CD4-positive, alpha-beta T cell treated with Interleukin-10 for 1 hour (primary cell): ENCODE measurements around the gene BANP.
"Not testable (repeated sequence)": the region's sequence is repeated elsewhere in the genome, so short reads cannot be mapped to it uniquely, and the experiment has no call there.

Experiments used
- DNase-seq: peaks from one replicate; pipeline ENCODE4 v3.0.0-alpha.2; 2020

BANP gene

DNA sequence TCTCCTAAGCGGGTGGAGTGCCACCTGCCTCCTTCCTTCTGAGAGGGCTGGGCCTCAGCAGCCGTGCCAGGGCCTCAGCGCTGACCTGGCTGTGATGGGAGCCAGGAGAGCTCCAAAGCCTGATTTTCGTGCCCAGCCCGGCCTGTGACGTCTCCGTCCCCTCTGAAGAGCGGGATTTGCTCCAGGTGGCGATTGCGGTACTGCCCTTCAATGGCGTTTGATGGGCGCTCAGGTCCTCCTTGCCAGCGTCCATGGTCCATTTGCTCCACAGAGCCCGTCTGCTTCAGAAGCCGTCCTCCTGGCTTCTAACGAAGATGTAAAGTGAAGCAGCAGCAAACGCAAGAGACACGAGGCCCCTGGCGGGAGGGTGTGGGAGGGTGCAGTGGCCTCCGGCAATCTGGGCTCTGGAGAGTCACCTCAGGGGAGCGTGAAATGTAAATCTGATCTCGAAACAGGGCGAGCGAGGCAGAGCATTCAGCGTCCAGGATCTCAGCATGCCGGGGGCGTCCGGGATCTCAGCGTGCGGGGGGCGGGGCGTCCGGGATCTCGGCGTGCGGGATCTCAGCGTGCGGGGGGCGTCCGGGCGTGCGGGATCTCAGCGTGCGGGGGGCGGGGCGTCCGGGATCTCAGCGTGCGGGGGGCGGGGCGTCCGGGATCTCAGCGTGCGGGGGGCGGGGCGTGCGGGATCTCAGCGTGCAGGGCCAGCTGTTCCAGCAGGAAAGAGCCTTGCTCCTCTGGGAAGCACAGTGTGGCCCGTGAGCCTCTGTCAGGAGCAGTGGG, 68.0 kb downstream of the BANP start:
- not testable (repeated sequence) for DNase-seq

DNA sequence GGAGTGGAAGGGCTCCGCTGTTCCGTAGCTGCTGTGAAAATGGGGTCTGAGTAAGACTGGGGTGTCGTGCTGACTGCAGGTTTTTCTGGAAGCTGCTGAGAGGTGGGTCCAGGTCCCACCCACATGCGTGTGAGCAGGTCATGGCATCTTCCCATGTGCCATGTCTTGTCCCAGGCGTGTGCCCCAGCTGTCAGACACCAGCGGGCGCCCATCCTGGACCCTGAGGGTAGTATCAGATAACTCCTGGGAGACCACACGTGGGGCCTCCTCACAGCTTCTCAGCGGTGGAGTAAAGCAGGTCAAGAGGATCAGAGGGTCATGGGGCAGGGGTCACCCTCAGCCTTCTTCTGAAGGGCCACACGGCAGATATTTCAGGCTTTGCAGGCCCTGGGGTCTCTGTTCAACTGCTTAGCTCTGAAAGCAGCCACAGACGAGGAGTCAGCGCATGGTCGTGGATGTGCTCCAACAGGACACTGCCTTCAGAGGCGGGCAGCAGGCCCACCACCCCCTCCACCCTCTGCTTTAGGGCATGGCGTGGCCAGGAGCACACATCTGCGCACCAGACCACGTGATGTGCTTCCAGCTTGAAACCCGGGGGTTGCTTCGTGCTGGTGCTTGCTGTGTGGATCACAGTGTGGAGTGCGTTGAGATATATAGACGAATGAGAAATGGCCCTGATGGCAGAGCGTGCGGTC, 68.7 kb downstream of the BANP start:
- DNase-seq: no peak

DNA sequence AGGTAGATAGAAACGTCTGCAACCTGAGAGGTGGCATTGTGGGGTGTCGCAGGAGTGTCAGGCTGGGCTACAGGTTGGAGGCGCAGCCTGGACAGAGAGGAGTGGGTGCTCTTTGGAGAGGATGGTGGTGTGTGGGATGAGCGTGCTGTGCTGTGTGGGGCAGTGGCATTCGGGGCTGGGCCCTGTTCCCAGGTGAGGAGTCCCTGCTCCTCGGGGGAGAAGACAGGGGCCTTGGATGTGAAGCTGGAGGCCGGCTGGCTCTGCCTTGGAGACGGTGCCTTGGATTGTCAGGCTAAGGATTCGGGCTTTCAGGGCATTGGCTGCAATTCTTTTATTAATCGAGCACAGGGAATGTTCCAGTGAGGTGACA, 69.3 kb downstream of the BANP start:
- DNase-seq: no peak

DNA sequence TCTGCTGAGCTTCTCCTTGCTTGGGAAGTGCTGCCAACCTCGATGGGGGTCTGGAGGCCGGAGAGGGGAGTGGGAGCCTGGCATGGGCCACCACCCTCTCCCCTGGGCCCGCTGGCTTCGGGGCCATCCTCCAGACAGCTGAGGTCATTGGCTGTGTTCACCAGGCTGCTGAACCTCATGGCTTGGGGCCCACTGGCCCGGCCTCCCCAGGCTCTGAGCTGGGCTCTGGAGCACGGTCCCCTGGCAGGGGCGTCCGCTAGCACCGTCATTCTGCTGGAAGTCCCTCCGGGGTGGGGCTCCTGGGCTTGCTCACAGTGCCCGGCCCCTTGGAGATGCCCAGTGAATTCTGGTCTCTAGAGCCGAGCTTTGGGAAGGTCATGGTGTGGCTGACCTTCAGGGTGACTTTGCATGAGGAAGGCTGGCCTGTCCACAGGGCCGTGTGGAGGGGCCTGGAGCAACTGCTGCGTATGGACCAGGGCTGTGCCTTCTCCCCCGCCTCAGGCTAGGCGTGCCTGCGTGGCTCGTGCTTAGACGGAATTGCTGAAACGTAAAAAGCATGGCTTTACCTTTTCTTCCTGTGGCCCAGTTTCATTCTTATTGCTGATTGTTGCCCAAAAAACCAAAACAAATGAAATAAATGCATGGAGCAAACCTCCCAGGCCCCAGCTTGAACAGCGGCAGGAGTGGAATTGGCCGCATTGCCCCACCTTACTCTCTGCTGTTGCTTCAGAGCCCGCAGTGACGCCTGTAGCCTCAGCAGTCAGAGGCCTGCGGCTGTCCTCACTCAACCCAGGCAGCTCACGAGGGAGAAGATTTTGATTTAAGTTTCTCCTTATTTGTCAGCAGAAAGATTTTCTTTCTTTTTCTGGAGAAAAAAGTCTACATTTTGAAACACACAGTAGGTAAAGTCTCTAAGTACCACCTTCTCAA, 70.1 kb downstream of the BANP start:
- not testable (repeated sequence) for DNase-seq

DNA sequence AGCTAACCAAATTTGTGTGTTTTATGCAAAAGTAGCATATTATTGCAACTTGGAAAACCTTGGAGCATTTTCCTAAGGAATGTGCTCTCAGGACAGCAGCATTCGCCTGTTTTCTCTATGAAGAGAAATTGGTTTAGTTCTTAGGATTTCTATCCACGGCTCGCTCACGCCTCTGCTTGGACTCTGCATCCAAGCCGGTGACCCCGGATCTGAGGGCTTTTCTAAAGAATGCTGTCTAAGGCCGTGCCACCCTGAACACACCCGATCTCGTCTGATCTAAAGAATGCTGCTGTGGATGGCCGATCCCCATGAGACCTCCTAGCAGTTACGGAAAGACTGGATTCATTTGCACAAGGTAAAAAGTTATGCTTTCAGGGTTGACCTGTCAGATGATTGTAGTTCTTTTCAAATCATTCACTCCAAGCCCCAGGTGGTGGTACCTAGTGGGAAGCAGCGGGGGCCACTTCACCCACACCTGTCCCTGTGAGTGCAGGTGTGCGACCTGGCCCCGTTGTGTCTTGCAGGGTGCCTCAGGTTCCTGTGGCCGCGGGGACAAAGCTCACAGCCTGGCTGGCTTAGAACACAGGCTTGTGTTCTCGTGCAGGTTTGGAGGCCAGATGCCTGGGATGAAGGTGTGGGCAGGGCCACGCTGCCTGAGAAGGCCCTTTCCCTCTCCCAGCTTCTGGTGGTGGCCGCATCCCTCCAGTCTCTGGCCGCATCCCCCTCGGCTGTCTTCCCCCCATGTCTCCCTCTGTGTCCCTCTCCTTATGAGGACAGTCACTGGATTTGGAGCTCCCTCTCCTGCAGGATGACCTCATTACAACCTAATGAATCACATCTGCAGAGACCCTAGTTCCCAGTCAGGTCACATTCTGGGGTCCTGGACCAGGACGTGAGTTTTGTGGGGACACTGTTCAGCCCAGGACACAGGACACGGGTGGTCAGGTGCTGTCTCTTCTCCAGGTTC, 71.1 kb downstream of the BANP start:
- DNase-seq: no peak

DNA sequence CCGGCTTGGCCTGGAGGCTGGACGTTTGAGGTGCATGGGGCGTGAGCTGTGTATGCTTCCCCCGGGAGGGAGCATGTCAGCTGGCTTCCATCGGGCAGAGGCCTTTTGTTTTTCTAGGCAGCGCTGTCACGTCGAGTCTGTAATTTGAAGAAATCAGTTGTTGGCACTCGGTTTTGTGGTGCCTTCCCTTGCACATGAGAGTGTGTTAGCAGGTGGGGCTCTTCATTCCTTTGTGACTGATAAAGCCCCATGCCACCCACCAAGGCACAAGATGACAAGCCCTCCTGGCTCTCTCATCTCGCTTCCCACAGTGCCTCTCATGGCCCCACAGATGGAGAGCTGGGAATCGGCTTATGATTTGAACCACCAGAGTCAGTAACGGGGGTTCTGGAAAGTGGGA, 72.1 kb downstream of the BANP start:
- DNase-seq: no peak

DNA sequence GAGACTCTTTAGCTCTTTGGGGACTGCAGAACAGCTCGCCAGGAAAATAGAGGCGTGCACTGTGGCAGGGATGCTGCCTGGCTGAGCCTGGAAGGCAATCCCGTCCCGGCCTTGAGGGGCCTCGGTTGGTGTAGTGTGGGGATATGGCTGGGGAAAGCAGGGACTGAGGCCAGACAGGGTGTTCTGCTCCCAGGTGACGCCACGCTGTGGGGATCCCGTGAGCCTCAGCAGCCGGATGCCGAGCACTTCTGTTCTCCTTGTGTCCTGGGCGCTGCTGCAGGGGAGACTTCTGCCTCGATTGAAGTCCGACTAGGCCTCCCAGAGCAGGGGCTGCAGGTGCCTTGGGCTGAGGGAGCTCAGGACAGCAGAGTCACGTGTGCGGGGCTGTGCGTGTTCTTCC, 72.6 kb downstream of the BANP start:
- DNase-seq: no peak

DNA sequence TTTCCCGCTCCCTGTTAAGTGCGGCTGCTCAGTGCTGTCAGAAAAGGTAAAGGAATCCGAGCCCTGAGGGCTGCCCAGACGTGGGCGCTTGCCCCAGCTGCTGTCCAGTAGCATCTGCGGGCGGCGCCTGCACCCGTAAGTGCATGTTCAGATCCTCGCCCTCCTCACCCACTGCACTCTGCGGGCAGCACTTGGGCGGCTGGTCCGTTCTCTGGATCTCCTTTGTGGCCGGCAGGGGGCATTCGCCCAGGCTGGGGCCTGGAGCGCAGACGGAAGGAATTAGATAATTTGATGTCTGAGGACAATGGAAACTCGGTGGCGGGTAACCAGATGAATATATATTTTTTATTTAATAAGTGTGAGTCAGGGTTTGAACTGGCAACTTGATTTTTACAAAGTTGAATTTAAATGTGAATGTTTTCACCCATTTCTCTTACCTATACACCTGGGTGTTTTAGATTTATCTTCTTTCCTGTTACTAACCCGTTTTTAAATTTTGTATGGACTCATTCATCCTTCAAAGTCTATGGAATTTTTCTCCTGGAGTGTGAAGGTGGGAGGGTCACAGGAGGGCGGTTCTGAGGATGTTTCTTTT, 73.4 kb downstream of the BANP start:
- not testable (repeated sequence) for DNase-seq

DNA sequence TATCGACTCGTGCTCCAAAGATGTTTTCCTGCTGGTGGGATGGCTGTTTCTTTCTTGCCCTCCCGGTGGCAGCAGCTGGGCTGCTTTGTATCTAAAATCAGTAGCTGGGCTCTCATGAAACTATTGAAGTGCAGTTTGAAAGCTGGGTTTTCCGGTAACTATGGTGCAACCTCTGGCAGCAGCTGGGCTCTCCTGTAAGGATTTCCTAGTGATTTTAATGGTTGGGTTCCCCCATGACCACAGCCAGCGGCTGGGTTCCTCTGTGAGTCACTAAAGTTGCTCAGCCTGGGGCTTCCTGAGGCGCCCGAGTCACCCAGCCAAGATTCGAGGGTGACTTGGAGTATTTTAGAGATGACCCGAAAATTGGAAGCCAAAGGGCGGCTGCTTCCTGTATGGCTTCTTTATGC, 73.9 kb downstream of the BANP start:
- DNase-seq: peak; percentile 5

DNA sequence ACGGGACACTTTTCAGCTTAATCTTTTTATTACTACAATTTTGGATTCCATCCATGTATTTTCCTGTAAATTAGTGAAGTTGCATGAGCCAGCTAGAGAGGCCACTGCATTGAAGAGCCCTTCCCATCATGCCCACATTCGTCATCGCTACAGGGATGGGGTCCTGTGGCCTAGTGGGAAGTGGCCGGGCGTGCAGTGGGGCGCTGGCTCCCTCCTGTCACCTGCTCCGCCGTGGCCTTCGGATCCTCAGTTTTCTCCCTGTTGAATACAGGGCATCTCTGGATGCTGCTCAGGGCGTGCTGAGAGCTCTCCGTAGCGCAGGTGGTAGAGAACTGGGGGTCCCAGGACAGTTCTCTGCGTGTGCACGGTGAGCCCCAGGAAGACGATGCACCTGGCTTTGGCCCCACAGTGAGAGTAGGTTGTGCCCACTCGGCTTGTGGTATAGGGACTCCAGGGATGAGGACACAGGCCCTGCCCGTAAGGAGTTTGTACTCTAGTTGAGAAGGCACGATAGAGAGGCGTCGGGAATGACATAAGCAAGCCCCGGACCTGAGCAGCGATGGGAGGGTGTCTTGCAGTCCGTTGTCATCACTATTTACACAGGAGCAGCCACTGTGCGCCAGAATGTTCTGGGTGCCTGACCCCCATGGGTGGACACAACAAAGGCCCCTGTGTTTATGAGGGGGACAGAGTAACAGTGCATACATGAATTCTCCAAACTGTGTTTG, 74.8 kb downstream of the BANP start:
- not testable (repeated sequence) for DNase-seq

DNA sequence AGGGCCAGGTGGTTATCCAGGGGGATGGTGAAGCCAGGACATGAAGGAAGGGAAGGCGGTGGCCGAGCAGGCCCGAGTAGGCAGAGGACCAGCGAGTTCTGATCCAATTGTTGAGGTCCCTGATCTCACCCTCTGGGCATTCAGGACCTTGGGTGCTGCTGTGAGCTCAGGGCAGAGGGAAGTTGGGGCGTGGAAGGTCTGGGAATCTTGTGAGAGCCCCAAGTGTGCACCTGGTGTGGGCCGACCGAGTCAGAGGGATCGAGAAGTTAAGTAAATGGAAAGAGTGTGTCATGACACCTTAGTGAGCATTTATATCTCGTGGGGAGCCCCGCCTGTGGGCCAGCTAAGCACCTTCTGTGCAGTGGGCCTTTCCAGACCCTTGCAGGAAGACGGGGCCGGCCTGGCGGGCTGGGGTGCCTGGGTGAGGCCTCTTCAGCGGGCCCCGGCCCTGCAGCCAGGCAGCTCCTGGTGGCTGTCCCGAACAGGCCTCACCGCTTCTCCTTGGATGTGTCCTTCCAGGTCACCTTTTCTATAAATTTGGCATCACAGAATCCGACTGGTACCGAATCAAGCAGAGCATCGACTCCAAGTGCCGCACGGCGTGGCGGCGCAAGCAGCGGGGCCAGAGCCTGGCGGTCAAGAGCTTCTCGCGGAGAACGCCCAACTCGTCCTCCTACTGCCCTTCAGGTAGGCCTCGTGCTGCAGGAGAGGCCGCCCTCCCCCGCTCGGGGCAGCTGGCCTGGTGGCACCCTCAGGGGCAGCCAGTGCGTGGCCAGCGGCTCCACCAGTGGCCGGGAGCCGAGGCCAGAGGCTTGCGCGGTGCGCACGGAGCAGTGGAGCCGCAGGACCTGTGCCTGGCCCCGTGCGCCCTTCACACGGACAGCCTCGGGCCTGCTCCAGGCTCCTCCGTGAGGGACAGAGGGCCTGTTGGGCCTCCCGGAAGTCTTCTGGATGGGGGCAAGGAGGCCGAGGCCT, 76.0 kb downstream of the BANP start:
- DNase-seq: no peak

DNA sequence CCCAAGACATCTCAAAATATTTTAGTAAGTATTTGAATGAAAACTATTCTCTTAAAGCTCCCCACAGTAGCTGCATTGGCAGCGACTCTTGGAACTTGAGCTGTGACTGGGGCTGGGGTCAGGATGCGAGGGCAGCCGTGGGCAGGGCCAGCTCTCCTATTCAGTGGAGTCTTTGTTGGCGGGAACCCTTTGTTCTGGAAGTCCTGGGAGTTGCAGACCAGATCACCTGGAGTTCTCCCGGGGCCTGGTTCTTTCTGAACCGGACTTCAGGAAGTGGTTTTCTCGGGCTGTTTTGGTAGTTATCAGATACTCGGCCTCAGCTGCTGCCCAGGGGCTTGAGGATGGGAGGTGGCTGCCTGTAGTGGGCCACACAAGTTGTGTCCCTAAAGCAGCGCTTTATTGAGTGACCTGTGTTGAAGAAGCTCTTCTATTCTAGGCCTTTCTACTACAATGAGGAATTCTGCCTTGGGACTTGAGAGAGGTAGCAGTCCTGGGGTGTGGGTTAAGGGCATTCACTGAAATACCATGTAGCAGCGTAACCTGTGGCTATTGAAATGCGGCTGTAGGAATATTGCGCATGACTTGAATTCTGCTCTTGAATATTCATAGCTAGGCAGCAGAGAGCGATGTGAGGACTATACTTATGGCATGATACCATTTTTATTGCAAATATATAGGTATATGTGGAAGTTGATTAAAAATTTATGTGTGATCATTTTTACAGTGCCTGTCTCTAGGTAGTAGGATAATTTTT, 77.1 kb downstream of the BANP start:
- DNase-seq: not testable (repeated sequence)

DNA sequence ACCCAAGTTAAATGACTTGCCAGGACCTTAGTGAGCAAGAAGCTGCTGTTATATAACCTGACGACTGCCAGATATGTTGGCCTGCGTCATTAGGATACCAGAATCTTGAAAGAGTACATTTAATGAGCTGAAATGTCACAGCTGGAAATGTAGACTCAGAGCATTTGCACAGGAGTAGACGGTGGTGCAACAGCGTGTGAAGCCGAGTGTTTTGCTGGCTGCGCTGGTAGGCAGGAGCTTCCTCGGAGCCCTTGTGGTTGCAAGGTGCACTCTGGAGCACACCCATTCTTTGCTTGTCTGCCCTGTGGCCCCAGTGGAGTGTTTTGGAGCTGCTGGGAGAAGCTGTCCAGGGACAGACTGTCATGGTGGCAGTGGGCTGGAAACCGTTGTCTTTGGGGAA, 79.3 kb downstream of the BANP start:
- no peak for DNase-seq

DNA sequence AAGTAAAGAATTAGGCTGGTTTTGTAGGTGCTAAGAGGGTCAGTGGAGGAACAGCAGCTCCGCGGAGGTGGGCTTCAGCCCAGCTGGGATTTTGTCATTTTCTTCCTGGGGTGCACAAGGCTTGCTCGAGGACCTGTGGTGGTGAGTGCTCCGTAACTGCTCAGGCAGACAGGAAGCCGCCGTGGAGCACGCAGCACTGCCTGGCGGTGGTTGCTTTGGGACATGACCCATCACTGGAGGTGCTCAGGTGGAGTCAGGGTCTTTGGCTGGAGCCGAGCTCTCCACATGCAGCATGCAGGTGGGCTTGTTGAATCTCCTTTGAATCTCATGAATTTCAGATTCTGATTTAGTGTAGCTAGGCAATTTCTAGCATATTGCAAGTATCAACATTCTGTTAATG, 79.7 kb downstream of the BANP start:
- DNase-seq: not testable (repeated sequence)

DNA sequence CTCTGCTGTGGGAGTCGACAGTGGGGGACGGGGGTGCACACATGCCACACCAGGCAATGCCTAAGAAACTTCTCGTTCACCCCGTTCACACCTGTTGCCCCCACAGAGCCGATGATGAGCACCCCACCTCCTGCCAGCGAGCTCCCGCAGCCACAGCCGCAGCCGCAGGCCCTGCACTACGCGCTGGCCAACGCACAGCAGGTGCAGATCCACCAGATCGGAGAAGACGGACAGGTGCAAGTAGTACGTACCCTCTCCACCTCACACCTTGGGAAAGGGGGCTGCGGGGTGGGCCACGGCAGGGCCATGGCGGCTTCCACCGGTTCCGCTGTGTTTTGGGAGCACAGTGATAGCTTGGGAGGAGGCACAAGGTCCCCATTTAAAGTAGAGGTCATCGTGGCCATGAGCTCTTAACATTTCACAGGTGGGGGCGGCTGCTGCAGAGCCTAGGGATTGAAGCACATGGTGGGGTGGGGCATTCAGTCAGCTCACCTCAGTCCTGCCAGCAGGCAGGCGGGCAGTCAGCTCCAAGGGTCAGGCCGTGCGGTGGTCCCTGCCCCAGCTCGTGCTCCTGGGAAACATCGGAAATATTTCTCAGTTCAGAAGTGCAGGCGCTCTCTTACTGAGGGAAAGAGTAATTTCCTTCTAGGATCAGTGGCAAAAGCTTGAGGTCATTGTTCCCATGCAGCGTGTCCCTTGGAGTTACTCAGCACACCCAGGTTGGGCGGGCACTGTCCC, 81.9 kb downstream of the BANP start:
- DNase-seq: not testable (repeated sequence)

DNA sequence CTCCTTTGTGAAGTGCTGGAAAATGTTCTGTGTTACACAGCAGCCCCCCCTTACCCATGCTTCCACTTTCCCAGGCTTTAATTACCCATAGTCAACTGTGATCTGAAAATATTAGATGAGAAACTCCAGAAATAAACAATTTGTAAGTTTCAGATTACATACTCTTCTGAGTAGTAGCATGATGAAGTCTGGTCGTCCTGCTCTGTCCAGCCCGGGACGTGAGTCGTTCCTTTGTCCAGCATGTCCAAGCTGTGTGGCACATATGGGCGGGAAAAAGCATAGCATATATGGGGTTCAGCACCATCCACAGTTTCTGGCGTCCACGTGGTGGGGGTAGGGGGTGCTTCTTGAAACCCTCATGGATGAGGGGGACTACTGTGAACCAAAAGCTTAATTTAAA, 83.5 kb downstream of the BANP start:
- no peak for DNase-seq

DNA sequence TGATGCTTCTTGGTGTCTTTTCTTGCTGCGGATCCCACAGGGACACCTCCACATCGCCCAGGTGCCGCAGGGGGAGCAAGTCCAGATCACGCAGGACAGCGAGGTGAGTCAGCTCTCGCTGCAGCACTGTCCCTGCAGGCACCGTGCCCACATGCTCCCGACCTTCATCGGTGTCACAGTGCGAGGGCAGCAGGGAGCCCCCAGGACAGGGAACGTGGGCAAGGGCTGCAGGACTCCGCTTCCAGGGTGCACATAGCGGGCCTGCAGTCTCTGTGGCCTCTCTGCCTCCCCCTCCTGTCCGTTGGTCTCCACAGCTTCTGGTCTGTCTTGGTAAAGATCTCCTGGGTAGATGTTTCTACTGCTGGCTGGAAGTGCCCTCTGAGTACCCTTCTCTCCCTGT, 84.1 kb downstream of the BANP start:
- DNase-seq: no peak
